DOHH2 (cell line): ENCODE results near the gene SRGAP1.
A peak's percentile ranks its signal among the peaks of the same experiment; 100 is the strongest.

Experiments
- H3F3A ChIP-seq: fragments of 200-600 bp; sonication (generic), shearing (Covaris generic); 2 replicates; pipeline ENCODE4 v1.6.0; 2016; ENCODE audit warnings: antibody characterized with exemption, mild to moderate bottlenecking; ENCODE audit not compliant: control insufficient read depth, insufficient read depth
- H3K27ac ChIP-seq: fragments of 200-600 bp; sonication (generic); 2 replicates; pipeline ENCODE4 v1.5.1; 2014; ENCODE audit warnings: low read depth, mild to moderate bottlenecking, low read length, moderate library complexity
- H3K27me3 ChIP-seq: fragments of 200-600 bp; sonication (generic); 2 replicates; pipeline ENCODE4 v1.6.1; 2014; ENCODE audit warnings: mild to moderate bottlenecking, low read length, mixed read lengths; ENCODE audit not compliant: control insufficient read depth
- H3K36me3 ChIP-seq: fragments of 200-600 bp; sonication (generic); 2 replicates; pipeline ENCODE4 v1.6.1; 2014; ENCODE audit warnings: mild to moderate bottlenecking, low read length, moderate library complexity, mixed read lengths; ENCODE audit not compliant: control insufficient read depth
- H3K4me1 ChIP-seq: fragments of 200-600 bp; sonication (generic); 2 replicates; pipeline ENCODE4 v1.6.1; 2014; ENCODE audit warnings: mild to moderate bottlenecking, low read length, mixed read lengths; ENCODE audit not compliant: control insufficient read depth
- H3K4me2 ChIP-seq: fragments of 200-600 bp; sonication (generic); 2 replicates; pipeline ENCODE4 v1.6.0; 2014; ENCODE audit warnings: mild to moderate bottlenecking, low read length, moderate library complexity
- H3K4me3 ChIP-seq: fragments of 200-600 bp; sonication (generic); 2 replicates; pipeline ENCODE4 v1.5.1; 2014; ENCODE audit warnings: mild to moderate bottlenecking, low read length, mixed read lengths
- H3K79me2 ChIP-seq: fragments of 200-600 bp; sonication (generic); 2 replicates; pipeline ENCODE4 v1.6.1; 2014; ENCODE audit warnings: mild to moderate bottlenecking, low read length, mixed read lengths; ENCODE audit not compliant: control insufficient read depth
- H3K9me2 ChIP-seq: fragments of 200-600 bp; sonication (generic); replicated peaks from 2 replicates; pipeline ENCODE4 v1.6.1; 2014; ENCODE audit warnings: mild to moderate bottlenecking, low read length, mixed read lengths; ENCODE audit not compliant: control insufficient read depth
- H3K9me3 ChIP-seq: fragments of 200-600 bp; sonication (generic); 2 replicates; pipeline ENCODE4 v1.6.1; 2014; ENCODE audit warnings: antibody characterized with exemption, low read length, mixed read lengths; ENCODE audit not compliant: control insufficient read depth, insufficient read depth
- H4K20me1 ChIP-seq: fragments of 200-600 bp; sonication (generic); 2 replicates; pipeline ENCODE4 v1.6.0; 2014; ENCODE audit warnings: low read depth, mild to moderate bottlenecking, antibody characterized with exemption, low read length, moderate library complexity; ENCODE audit not compliant: control insufficient read depth, insufficient read depth
- EZH2phosphoT487 ChIP-seq: fragments of 200-600 bp; sonication (generic); IDR thresholded peaks from 2 replicates; pipeline ENCODE4 v1.6.1; 2017; ENCODE audit warnings: borderline replicate concordance, mild to moderate bottlenecking, antibody characterized with exemption, low read length, moderate library complexity, mixed read lengths
- TF ChIP-seq, protein P1 (sequence below): fragments of 200-600 bp; sonication (generic); IDR thresholded peaks from one replicate; pipeline ENCODE4 v1.5.1; 2014; ENCODE audit warnings: antibody characterized with exemption, mild to moderate bottlenecking, low read depth, low read length; ENCODE audit not compliant: poor library complexity, severe bottlenecking

SRGAP1 gene

DNA sequence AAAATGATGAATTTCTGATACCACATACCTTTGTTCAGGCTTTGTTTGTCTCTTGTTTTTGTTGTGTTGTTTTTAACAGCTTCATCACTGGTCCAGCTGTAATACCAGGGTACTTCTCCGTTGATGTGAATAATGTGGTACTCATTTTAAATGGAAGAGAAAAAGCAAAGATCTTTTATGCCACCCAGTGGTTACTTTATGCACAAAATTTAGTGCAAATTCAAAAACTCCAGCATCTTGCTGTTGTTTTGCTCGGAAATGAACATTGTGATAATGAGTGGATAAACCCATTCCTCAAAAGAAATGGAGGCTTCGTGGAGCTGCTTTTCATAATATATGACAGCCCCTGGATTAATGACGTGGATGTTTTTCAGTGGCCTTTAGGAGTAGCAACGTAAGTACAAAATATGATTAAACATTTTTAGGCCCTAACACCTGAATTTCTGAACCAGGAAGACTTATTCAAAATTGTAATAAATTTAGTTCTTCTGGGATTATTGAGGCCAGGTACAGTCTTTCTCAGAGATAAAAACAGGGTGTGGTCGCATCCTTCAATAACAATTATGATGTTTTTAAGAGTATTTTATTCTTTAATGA, 42.4 kb upstream of the SRGAP1 start:
- H3K4me3 ChIP-seq = no peak overlapping the region
- TF ChIP-seq EZH2phosphoT487 = no peak
- TF ChIP-seq, protein P1, sequence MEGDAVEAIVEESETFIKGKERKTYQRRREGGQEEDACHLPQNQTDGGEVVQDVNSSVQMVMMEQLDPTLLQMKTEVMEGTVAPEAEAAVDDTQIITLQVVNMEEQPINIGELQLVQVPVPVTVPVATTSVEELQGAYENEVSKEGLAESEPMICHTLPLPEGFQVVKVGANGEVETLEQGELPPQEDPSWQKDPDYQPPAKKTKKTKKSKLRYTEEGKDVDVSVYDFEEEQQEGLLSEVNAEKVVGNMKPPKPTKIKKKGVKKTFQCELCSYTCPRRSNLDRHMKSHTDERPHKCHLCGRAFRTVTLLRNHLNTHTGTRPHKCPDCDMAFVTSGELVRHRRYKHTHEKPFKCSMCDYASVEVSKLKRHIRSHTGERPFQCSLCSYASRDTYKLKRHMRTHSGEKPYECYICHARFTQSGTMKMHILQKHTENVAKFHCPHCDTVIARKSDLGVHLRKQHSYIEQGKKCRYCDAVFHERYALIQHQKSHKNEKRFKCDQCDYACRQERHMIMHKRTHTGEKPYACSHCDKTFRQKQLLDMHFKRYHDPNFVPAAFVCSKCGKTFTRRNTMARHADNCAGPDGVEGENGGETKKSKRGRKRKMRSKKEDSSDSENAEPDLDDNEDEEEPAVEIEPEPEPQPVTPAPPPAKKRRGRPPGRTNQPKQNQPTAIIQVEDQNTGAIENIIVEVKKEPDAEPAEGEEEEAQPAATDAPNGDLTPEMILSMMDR = peak; percentile 61

DNA sequence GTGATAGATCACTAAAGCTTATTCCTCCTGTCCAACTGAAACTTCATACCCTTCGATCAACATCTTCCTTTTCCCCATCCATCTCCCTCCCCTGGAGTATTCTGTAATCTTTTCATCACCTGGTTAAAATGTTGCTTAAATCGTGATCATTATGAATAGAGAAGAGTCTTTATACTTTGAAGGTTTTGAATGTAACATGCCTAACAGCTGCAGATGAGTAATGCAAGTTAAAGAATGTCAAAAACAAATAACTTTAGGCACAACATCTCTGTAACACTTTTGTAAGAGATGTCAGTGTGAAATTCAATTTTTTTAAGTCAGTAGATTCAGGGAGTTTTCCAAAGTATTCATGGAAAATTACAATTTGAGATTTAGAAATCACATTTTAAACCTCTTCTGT, 39.8 kb upstream of the SRGAP1 start:
- H3K27me3 ChIP-seq = no peaks in the 10 kb centered on the region
- no peak overlapping the region for H3K4me2 ChIP-seq
- no peaks in the 10 kb centered on the region for H3K9me3 ChIP-seq
- TF ChIP-seq, protein P1 = no peak
- no peak for TF ChIP-seq EZH2phosphoT487
- H3K4me3 ChIP-seq = no peak overlapping the region
- H3K36me3 ChIP-seq = peaks cover 33% of the 10 kb centered on the region
- no peaks in the 10 kb centered on the region for H3K9me2 ChIP-seq
- no peak overlapping the region for H3K27ac ChIP-seq
- peaks cover 3% of the 10 kb centered on the region; the same call in 1 of the 2 replicates for H3K4me1 ChIP-seq
- no peaks in the 10 kb centered on the region for H3K79me2 ChIP-seq
- H3F3A ChIP-seq = 0 out of 2 replicates have a peak, but pooled peaks cover 3% of the 10 kb centered on the region
- no peaks in the 10 kb centered on the region for H4K20me1 ChIP-seq

More for the DNA sequence above, 42.4 kb upstream of the SRGAP1 start:
- no peaks in the 10 kb centered on the region for H4K20me1 ChIP-seq
- no peak overlapping the region for H3K27ac ChIP-seq
- 0 out of 2 replicates have a peak, but pooled peaks cover 6% of the 10 kb centered on the region for H3F3A ChIP-seq
- no peaks in the 10 kb centered on the region for H3K9me3 ChIP-seq
- H3K36me3 ChIP-seq = peaks cover 25% of the 10 kb centered on the region
- H3K9me2 ChIP-seq = no peaks in the 10 kb centered on the region
- no peaks in the 10 kb centered on the region for H3K27me3 ChIP-seq
- H3K4me1 ChIP-seq = peaks cover 3% of the 10 kb centered on the region; the same call in 1 of the 2 replicates
- no peak overlapping the region for H3K4me2 ChIP-seq
- H3K79me2 ChIP-seq = no peaks in the 10 kb centered on the region

- H3K79me2 ChIP-seq = no peaks in the 10 kb centered on the region
- H3K4me1 ChIP-seq = peaks cover 3% of the 10 kb centered on the region; the same call in 1 of the 2 replicates
- no peak overlapping the region for H3K4me2 ChIP-seq
- no peak overlapping the region for H3K27ac ChIP-seq
- no peak overlapping the region for H3K4me3 ChIP-seq
- H4K20me1 ChIP-seq = no peaks in the 10 kb centered on the region
- no peaks in the 10 kb centered on the region for H3K27me3 ChIP-seq
- TF ChIP-seq EZH2phosphoT487 = no peak
- TF ChIP-seq, protein P1 = no peak
- H3F3A ChIP-seq = 0 out of 2 replicates have a peak, but pooled peaks cover 3% of the 10 kb centered on the region
- H3K9me2 ChIP-seq = no peaks in the 10 kb centered on the region
- no peaks in the 10 kb centered on the region for H3K9me3 ChIP-seq
- peaks cover 33% of the 10 kb centered on the region for H3K36me3 ChIP-seq
Observed at GRCh38 chr12:63805704-63806672, 38.5 kb upstream of the SRGAP1 start.
